ENCODE measurements around the gene RBM3. TPM values are rescaled to one million over a fixed set of nuclear protein-coding genes. Genes with fewer than 3 reads are reported as not detected.

The RBM3 gene
- 299 and 329 TPM in 2 replicates for total RNA-seq

DNA sequence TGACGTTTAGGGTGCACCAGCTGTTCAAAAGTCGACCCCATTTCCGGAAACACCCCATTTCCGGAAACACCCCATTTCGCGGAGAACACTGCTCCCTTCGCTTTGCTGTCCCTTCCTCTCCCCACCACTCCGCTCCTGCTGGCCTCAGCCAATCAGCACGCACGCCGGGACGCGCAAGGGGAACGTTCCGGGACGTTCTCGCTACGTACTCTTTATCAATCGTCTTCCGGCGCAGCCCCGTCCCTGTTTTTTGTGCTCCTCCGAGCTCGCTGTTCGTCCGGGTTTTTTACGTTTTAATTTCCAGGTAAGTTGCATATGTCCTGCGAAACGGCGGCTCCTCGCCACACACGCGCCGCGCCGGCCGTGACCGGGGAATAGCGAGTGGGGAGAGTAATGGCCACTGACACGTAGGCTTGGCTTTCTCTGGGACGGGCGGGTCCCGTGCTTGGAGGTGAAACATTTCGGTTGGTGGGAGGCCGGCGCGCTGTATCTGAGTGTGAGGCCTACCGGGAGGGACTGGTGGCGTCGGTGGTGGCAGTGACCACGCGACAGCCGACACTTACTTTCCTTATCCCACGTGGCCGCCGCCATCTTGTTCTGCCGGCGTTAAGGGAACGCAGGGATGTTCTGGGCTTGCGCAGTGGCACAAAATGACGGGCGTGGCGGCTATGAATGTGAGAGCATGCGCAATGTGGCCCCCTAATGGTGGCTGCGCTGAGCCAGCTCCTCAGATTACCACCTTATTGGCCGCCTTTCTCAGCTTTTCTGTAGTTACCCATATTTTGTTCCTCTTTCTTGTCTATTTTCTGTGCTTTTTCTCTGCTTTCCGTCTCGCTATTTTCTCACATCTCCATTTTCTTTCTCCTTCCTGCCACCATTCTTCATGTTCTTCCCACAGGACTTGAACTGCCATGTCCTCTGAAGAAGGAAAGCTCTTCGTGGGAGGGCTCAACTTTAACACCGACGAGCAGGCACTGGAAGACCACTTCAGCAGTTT lies at the start of gene RBM3:
Gene RBM3 (plus strand): TSS at position 215 of the 997 bp plus-strand sequence. CDS start 697 bp downstream, at position 912.

GRCh38 chrX:48539345-48540027 lies 34.8 kb upstream of the RBM3 start, which contains the start of gene TBC1D25:
TBC1D25 (plus strand) TSS chrX:48539714; CDS start chrX:48539798, 84 bp downstream.

GRCh38 chrX:48597353-48598264 lies 23.3 kb downstream of the RBM3 start, which contains the start of gene WDR13:
WDR13 (plus strand) TSS chrX:48597492; CDS start chrX:48597997, 505 bp downstream.

Other genes with a start within 250 kb of the RBM3 start
- gene SSX3, start 217.8 kb upstream of the RBM3 start, total RNA-seq = not detected in 2 replicates
- gene SSX4, start 190.9 kb upstream of the RBM3 start, total RNA-seq = not detected in 2 replicates
- not detected in 2 replicates for gene SSX4B, start 162.5 kb upstream of the RBM3 start, total RNA-seq
- gene SLC38A5, start 104.2 kb upstream of the RBM3 start, total RNA-seq = 62.4 and 76.1 TPM in 2 replicates
- gene FTSJ1, start 98.3 kb upstream of the RBM3 start, total RNA-seq = 119 and 132 TPM in 2 replicates
- gene PORCN, start 65.5 kb upstream of the RBM3 start, total RNA-seq = 10.5 and 20.2 TPM in 2 replicates
- 204 and 222 TPM in 2 replicates for gene EBP, start 52.7 kb upstream of the RBM3 start, total RNA-seq
- 8.7 and 10.7 TPM in 2 replicates for gene TBC1D25, start 34.8 kb upstream of the RBM3 start, total RNA-seq
- 163 and 169 TPM in 2 replicates for gene WDR13, start 23.0 kb downstream of the RBM3 start, total RNA-seq
- gene WAS, start 109.3 kb downstream of the RBM3 start, total RNA-seq = 0.58 TPM in 1 of 2 replicates, not detected in the other
- 10.5 and 10.7 TPM in 2 replicates for gene SUV39H1, start 122.2 kb downstream of the RBM3 start, total RNA-seq
- gene GLOD5, start 187.3 kb downstream of the RBM3 start, total RNA-seq = not detected in 2 replicates
- not detected in 2 replicates for gene GATA1, start 212.1 kb downstream of the RBM3 start, total RNA-seq
- gene HDAC6, start 227.6 kb downstream of the RBM3 start, total RNA-seq = 30.3 and 31.7 TPM in 2 replicates

Data from myometrial cell (primary cell).